HG02642 (cell line): ENCODE data around the gene CLCN5.
"Not testable (repeated sequence)": the region's sequence is repeated elsewhere in the genome, so short reads cannot be mapped to it uniquely, and the experiment has no call there.

Experiments
- ATAC-seq: cut with Tn5 transposase; IDR thresholded peaks from one replicate; pipeline ENCODE4 v1.9.1; 2021; ENCODE audit warnings: mild to moderate bottlenecking; ENCODE audit not compliant: unreplicated experiment, poor library complexity

Gene CLCN5

GRCh38 chrX:49993661-49994060, 71.3 kb downstream of the CLCN5 start:
- ATAC-seq, result no peak

- ATAC-seq, result no peak
These were observed 72.8 kb downstream of the CLCN5 start for GRCh38 chrX:49995107-49995731.

GRCh38 chrX:49995795-49996455, 73.5 kb downstream of the CLCN5 start:
- ATAC-seq, result no peak

- ATAC-seq, result no peak
These were observed 74.1 kb downstream of the CLCN5 start for GRCh38 chrX:49996474-49996873.

- ATAC-seq, result no peak
These were observed 76.7 kb downstream of the CLCN5 start for GRCh38 chrX:49999087-49999486.

- ATAC-seq, result no peak
These were observed 78.6 kb downstream of the CLCN5 start for GRCh38 chrX:50000937-50001542.

- ATAC-seq, result no peak
These were observed 79.8 kb downstream of the CLCN5 start for GRCh38 chrX:50002067-50002714.

GRCh38 chrX:50003467-50003866, 81.1 kb downstream of the CLCN5 start:
- no peak for ATAC-seq

GRCh38 chrX:50003927-50004326, 81.5 kb downstream of the CLCN5 start:
- no peak for ATAC-seq

- ATAC-seq, result not testable (repeated sequence)
These were observed 103.2 kb downstream of the CLCN5 start for GRCh38 chrX:50025591-50025990.

- ATAC-seq, result no peak
These were observed 112.7 kb downstream of the CLCN5 start for GRCh38 chrX:50035126-50035525.

GRCh38 chrX:50036426-50036825, 114.0 kb downstream of the CLCN5 start:
- ATAC-seq, result no peak

GRCh38 chrX:50045823-50046222, 123.4 kb downstream of the CLCN5 start:
- ATAC-seq, result no peak

GRCh38 chrX:50049228-50049627, 126.8 kb downstream of the CLCN5 start:
- no peak for ATAC-seq

- ATAC-seq, result no peak
These were observed 131.8 kb downstream of the CLCN5 start for GRCh38 chrX:50054147-50054546.

- ATAC-seq, result no peak
These were observed 144.0 kb downstream of the CLCN5 start for GRCh38 chrX:50066318-50066937.

GRCh38 chrX:50067435-50068284, 145.3 kb downstream of the CLCN5 start:
- ATAC-seq, result no peak

GRCh38 chrX:50068285-50068563, 145.8 kb downstream of the CLCN5 start:
- no peak for ATAC-seq

- no peak for ATAC-seq
These were observed 146.5 kb downstream of the CLCN5 start for GRCh38 chrX:50068893-50069292.

GRCh38 chrX:50071494-50071893, 149.1 kb downstream of the CLCN5 start:
- no peak for ATAC-seq
